Erythroblast (primary cell): ENCODE measurements around the gene LYST.

Experiments
- GATA1 ChIP-seq: IDR thresholded peaks from 2 replicates; pipeline ENCODE4 v1.6.1; 2011; ENCODE audit warnings: low read depth, mild to moderate bottlenecking, control low read depth, low read length, moderate library complexity
- POLR2A ChIP-seq: IDR thresholded peaks from 2 replicates; pipeline ENCODE4 v1.6.1; 2011; ENCODE audit warnings: mild to moderate bottlenecking, low read length

DNA sequence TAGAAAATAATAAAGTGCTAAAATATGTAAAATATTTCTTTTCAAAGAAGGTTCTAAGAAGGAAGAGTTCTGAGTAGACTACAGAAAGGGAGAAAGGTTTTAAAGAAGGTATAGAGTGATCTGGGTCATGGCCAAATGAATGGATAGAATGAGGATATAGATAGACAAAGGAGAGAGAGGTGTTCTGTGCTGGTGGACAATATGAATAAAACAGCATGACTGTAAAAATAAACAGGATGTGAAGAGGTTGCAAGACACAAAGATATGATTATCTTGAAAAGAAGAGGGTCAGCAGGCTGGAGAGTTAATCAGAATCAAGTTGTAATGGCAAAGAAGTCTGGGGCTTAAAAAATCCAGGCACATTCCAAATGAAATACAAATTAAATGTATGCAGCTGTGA, 130.4 kb downstream of the LYST start:
- TF ChIP-seq POLR2A, result no peak
- TF ChIP-seq GATA1, result no peak
